ENCODE data around the gene CRIP1.

Gene CRIP1

DNA sequence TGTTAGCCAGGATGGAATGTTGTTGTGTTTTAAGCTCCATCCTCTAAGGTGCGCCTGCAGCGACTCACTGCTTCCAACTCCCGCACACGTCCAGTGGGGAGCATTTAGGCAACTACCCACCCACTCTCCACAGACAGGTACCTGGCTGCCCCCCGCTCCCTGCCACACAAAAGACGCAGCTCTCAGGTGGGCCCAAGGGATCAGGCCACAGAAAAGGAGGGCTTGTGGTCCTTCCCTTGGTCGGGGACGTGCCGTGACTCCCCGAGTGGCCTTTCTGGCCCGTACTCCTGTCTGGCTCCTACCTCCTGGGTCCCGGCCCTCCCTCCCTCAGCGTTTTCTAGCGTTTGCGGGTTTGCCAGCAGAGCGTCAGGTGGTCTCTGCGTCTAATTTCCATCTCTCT is 20.6 kb downstream of the CRIP1 start:
- TF ChIP-seq, protein P1, sequence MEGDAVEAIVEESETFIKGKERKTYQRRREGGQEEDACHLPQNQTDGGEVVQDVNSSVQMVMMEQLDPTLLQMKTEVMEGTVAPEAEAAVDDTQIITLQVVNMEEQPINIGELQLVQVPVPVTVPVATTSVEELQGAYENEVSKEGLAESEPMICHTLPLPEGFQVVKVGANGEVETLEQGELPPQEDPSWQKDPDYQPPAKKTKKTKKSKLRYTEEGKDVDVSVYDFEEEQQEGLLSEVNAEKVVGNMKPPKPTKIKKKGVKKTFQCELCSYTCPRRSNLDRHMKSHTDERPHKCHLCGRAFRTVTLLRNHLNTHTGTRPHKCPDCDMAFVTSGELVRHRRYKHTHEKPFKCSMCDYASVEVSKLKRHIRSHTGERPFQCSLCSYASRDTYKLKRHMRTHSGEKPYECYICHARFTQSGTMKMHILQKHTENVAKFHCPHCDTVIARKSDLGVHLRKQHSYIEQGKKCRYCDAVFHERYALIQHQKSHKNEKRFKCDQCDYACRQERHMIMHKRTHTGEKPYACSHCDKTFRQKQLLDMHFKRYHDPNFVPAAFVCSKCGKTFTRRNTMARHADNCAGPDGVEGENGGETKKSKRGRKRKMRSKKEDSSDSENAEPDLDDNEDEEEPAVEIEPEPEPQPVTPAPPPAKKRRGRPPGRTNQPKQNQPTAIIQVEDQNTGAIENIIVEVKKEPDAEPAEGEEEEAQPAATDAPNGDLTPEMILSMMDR (IDR thresholded peaks at IDR 0.05; ENCODE audit: low read depth, low read length), result no peak
- no peak for DNase-seq (ENCODE audit: low read depth, low spot score)
- in situ Hi-C loops (cut with HindIII; ENCODE audit: low sequenced_read_pairs), result no loop called here
- H3K4me3 ChIP-seq (ENCODE audit: low read depth, low read length), result no peak overlapping the region

DNA sequence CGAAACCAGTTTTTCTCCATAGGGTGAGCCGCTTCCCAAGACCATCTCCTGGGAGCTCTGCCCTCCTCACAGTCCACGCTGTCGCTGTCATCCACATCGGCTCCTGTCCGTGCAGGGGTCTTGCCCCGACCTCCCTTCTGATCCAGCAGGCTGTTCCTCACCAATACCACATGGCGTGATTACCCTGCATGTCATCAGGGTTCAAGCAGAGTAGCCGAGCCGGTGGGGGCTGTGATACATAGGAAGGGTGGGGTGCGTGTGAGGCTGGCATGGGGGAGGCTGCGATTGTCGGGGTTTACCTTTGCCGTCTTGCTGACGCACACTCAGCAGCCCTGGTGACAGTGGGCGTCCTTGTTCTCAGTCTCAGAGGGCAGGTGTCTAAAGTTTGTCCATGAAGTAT is 21.4 kb downstream of the CRIP1 start:
- H3K4me3 ChIP-seq (ENCODE audit: low read depth, low read length), result no peak overlapping the region
- DNase-seq (ENCODE audit: low read depth, low spot score), result no peak
- in situ Hi-C loops (cut with HindIII; ENCODE audit: low sequenced_read_pairs), result no loop called here
- TF ChIP-seq, protein P1 (IDR thresholded peaks at IDR 0.05; ENCODE audit: low read depth, low read length), result no peak

DNA sequence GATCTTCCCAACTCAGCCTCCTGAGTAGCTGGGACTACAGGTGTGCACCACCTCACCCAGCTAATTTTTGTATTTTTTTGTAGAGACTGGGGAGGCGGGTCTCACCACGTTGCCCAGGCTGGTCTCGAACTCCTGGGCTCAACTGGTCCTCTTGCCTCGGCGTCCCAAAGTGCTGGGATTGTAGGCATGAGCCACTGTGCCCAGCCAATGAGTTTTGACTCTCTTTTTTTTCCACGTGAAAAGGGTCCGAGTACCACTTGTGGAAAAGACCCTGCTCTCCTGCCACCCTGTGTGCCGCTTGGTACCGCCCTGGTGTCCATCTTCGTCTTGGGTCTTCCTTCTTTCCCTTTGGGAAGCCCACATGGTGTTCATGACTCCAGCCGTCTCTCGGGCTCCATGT is 21.9 kb downstream of the CRIP1 start:
- TF ChIP-seq, protein P1 (IDR thresholded peaks at IDR 0.05; ENCODE audit: low read depth, low read length), result no peak
- in situ Hi-C loops (cut with HindIII; ENCODE audit: low sequenced_read_pairs), result no loop called here
- H3K4me3 ChIP-seq (ENCODE audit: low read depth, low read length), result no peak overlapping the region
- no peak for DNase-seq (ENCODE audit: low read depth, low spot score)

DNA sequence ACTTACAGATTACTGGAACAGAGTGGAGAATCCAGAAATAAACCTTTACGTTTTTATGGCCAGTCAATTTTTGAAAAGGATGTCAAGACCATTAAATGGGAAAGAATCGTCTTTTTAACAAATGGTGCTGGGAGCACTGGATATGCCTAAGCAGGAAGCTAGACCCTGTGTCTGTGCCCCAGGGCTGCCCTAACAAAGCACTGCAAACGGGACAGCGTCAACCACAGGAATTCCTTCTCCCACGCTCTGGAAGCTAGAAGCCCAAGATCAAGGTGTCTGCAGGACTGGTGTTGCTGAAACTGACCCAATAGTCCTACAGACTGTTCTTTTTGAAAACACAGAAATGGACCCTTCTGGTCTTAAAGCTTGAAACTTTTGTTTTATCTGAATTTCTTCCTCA is 30.4 kb downstream of the CRIP1 start:
- no peak overlapping the region for H3K4me3 ChIP-seq (ENCODE audit: low read depth, low read length)
- no peak for DNase-seq (ENCODE audit: low read depth, low spot score)
- TF ChIP-seq, protein P1 (IDR thresholded peaks at IDR 0.05; ENCODE audit: low read depth, low read length), result no peak
- in situ Hi-C loops (cut with HindIII; ENCODE audit: low sequenced_read_pairs), result no loop called here

GRCh38 chr14:105519946-105520698 is 33.4 kb downstream of the CRIP1 start:
- DNase-seq (ENCODE audit: low read depth, low spot score), result no peak
- TF ChIP-seq, protein P1 (IDR thresholded peaks at IDR 0.05; ENCODE audit: low read depth, low read length), result no peak
- in situ Hi-C loops (cut with HindIII; ENCODE audit: low sequenced_read_pairs), result no loop called here
- H3K4me3 ChIP-seq (ENCODE audit: low read depth, low read length), result no peak overlapping the region

- no peak for DNase-seq (ENCODE audit: low read depth, low spot score)
- in situ Hi-C loops (cut with HindIII; ENCODE audit: low sequenced_read_pairs), result no loop called here
- TF ChIP-seq, protein P1 (IDR thresholded peaks at IDR 0.05; ENCODE audit: low read depth, low read length), result no peak
- H3K4me3 ChIP-seq (ENCODE audit: low read depth, low read length), result no peak overlapping the region
Measured at GRCh38 chr14:105525326-105525725, 38.6 kb downstream of the CRIP1 start.
